ENCODE measurements around the gene UBE2G1.

UBE2G1 gene

GRCh38 chr17:4241535-4241934, 124.9 kb downstream of the UBE2G1 start:
- no peak for DNase-seq

- DNase-seq = no peak
Observed at GRCh38 chr17:4236456-4236855, 130.0 kb downstream of the UBE2G1 start.

GRCh38 chr17:4235372-4236279, 130.8 kb downstream of the UBE2G1 start:
- DNase-seq = no peak

- no peak for DNase-seq
Observed at GRCh38 chr17:4234401-4234800, 132.1 kb downstream of the UBE2G1 start.

GRCh38 chr17:4233668-4234258, 132.7 kb downstream of the UBE2G1 start:
- DNase-seq = no peak

- DNase-seq = no peak
Observed at GRCh38 chr17:4232168-4232813, 134.2 kb downstream of the UBE2G1 start.

- no peak for DNase-seq
Observed at GRCh38 chr17:4229627-4230541, 136.6 kb downstream of the UBE2G1 start.

GRCh38 chr17:4221899-4222659, 144.4 kb downstream of the UBE2G1 start:
- no peak for DNase-seq

GRCh38 chr17:4221163-4221562, 145.3 kb downstream of the UBE2G1 start:
- no peak for DNase-seq

GRCh38 chr17:4220655-4221054, 145.8 kb downstream of the UBE2G1 start:
- no peak for DNase-seq
